DMS53 (cell line): ENCODE results near the gene VEZT.
A peak's percentile ranks its signal among the peaks of the same experiment; 100 is the strongest.
"Not testable (repeated sequence)": the region's sequence is repeated elsewhere in the genome, so short reads cannot be mapped to it uniquely, and the experiment has no call there.

Experiments used
- DNase-seq: peaks from one replicate; lab custom pipeline; 2025; lab: John Stamatoyannopoulos, UW

VEZT gene

GRCh38 chr12:95257541-95257940 is 39.9 kb downstream of the VEZT start:
- DNase-seq = no peak

GRCh38 chr12:95258151-95258550 is 40.5 kb downstream of the VEZT start:
- DNase-seq = no peak

- no peak for DNase-seq
Observed at GRCh38 chr12:95258803-95259202, 41.2 kb downstream of the VEZT start.

GRCh38 chr12:95259368-95259767 is 41.8 kb downstream of the VEZT start:
- DNase-seq = peak; percentile 27

- DNase-seq = no peak
Observed at GRCh38 chr12:95261109-95261508, 43.5 kb downstream of the VEZT start.

GRCh38 chr12:95262808-95263207 is 45.2 kb downstream of the VEZT start:
- peak; percentile 49 for DNase-seq

GRCh38 chr12:95265765-95266164 is 48.2 kb downstream of the VEZT start:
- DNase-seq = no peak

GRCh38 chr12:95266254-95266653 is 48.6 kb downstream of the VEZT start:
- DNase-seq = no peak

GRCh38 chr12:95269892-95270291 is 52.3 kb downstream of the VEZT start:
- DNase-seq = no peak

- DNase-seq = no peak
Observed at GRCh38 chr12:95271465-95271864, 53.9 kb downstream of the VEZT start.

GRCh38 chr12:95277139-95277538 is 59.5 kb downstream of the VEZT start:
- DNase-seq = no peak

- DNase-seq = no peak
Observed at GRCh38 chr12:95279856-95280255, 62.2 kb downstream of the VEZT start.

GRCh38 chr12:95282266-95282665 is 64.7 kb downstream of the VEZT start:
- no peak for DNase-seq

- DNase-seq = no peak
Observed at GRCh38 chr12:95283371-95283770, 65.8 kb downstream of the VEZT start.

GRCh38 chr12:95286713-95287112 is 69.1 kb downstream of the VEZT start:
- DNase-seq = no peak

- no peak for DNase-seq
Observed at GRCh38 chr12:95291501-95291900, 73.9 kb downstream of the VEZT start.

GRCh38 chr12:95298916-95299315 is 81.3 kb downstream of the VEZT start:
- no peak for DNase-seq

- DNase-seq = no peak
Observed at GRCh38 chr12:95300286-95300685, 82.7 kb downstream of the VEZT start.

GRCh38 chr12:95303476-95303875 is 85.9 kb downstream of the VEZT start:
- no peak for DNase-seq

GRCh38 chr12:95304673-95305198 is 87.1 kb downstream of the VEZT start:
- no peak for DNase-seq

- no peak for DNase-seq
Observed at GRCh38 chr12:95312656-95313055, 95.0 kb downstream of the VEZT start.

GRCh38 chr12:95314756-95315155 is 97.1 kb downstream of the VEZT start:
- DNase-seq = not testable (repeated sequence)

- peak; percentile 85 for DNase-seq
Observed at GRCh38 chr12:95316798-95317197, 99.2 kb downstream of the VEZT start.

GRCh38 chr12:95318071-95318545 is 100.5 kb downstream of the VEZT start:
- DNase-seq = peak; percentile 98
